ENCODE results near the gene MPL.

The MPL gene

DNA sequence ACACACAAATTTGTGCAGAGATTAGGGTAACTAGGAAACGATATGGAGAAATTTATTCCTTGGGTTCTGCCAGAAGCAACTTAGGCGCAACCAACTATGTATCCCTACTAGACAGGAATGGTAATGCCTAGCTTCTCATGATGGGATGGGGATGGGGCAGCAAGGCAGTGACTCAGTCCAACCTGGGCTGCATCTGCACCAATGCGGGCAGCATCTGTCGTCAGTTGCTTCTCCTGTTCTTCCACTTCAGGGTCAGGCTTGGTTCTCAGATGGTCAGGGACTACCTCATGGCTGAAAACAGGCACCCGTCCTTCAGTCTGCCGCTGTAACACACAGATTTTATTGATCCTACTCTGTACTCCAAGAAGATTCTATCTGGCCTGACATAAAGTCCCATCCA, 49.1 kb downstream of the MPL start:
- H3K27ac ChIP-seq, result no peak overlapping the region
- ChIA-PET POLR2A (ENCODE audit: low non-redundant PET) (no interaction called here), CTCF (no interaction called here)
- TF ChIP-seq, protein P1, sequence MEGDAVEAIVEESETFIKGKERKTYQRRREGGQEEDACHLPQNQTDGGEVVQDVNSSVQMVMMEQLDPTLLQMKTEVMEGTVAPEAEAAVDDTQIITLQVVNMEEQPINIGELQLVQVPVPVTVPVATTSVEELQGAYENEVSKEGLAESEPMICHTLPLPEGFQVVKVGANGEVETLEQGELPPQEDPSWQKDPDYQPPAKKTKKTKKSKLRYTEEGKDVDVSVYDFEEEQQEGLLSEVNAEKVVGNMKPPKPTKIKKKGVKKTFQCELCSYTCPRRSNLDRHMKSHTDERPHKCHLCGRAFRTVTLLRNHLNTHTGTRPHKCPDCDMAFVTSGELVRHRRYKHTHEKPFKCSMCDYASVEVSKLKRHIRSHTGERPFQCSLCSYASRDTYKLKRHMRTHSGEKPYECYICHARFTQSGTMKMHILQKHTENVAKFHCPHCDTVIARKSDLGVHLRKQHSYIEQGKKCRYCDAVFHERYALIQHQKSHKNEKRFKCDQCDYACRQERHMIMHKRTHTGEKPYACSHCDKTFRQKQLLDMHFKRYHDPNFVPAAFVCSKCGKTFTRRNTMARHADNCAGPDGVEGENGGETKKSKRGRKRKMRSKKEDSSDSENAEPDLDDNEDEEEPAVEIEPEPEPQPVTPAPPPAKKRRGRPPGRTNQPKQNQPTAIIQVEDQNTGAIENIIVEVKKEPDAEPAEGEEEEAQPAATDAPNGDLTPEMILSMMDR (conservative IDR thresholded peaks at IDR 0.05; ENCODE audit: low read depth), result no peak
- no peak for DNase-seq (ENCODE audit: low spot score)

DNA sequence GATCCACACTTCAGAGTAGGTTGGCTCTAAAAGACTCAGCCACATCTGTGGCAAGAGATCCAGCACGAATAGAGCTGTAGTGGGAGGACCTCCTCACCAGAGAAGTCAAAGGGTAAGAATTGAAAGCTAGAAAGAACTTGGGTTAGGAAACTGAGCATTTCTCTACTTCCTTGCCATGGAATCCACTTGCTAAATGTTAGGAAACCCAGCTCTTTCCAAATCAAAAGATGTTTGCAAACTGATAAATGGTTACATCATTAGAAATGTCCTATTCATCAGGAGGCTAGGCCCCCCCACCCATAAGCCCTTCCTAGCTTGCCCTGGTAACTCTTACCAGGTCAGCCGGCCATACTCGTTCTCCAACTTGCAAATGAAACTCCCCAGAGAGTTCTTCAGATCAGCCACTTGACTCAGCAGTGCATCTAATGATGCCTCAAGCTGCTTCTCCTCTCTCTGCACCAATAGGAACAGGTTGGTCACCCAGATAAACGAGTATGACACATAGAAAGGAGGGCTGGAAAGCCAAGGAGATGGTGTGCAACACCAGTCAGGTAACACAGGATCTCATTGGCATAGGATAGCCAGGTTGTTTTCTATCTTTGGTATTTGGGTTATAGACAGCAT, 50.5 kb downstream of the MPL start:
- POLR2A ChIA-PET (ENCODE audit: low non-redundant PET), result interaction anchor here (0.5 kb wide), 1 partner anchor 11 kb away, joined by 4 read pairs; no protein-coding TSS in a partner anchor
- TF ChIP-seq, protein P1 (conservative IDR thresholded peaks at IDR 0.05; ENCODE audit: low read depth), result no peak
- DNase-seq (ENCODE audit: low spot score), result no peak
- no peak overlapping the region for H3K27ac ChIP-seq
- CTCF ChIA-PET, result interaction anchor here (0.6 kb wide), 3 partner anchors 29 to 152 kb away, joined by 3 to 4 read pairs (median 4); no protein-coding TSS in a partner anchor

DNA sequence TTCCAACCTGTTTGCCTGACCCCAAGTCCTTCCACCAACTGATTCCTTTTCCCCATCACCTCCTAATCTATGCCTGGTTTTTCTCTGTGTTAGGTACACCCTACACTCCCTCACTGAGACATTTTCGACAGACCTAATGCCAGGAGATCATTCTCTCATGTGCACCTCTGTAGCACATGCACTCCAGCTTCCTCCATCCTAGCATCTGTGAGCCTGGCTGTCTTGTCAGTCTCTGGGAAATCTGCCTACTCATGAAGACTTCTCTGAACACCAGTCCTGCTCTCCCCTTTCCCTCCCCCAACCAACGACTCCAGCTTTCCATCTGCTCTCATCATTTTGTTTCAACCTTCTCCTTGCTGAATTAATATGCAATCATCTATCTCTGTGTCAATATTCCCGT, 51.0 kb downstream of the MPL start:
- H3K27ac ChIP-seq, result no peak overlapping the region
- ChIA-PET CTCF (interaction anchor here (0.6 to 1.2 kb wide), 3 partner anchors 30 to 162 kb away, joined by 3 to 6 read pairs (median 4); partner anchors contain the start of gene CDC20), POLR2A (ENCODE audit: low non-redundant PET) (interaction anchor here (0.5 kb wide), 1 partner anchor 11 kb away, joined by 4 read pairs; no protein-coding TSS in a partner anchor)
- DNase-seq (ENCODE audit: low spot score), result no peak
- TF ChIP-seq, protein P1 (conservative IDR thresholded peaks at IDR 0.05; ENCODE audit: low read depth), result no peak

DNA sequence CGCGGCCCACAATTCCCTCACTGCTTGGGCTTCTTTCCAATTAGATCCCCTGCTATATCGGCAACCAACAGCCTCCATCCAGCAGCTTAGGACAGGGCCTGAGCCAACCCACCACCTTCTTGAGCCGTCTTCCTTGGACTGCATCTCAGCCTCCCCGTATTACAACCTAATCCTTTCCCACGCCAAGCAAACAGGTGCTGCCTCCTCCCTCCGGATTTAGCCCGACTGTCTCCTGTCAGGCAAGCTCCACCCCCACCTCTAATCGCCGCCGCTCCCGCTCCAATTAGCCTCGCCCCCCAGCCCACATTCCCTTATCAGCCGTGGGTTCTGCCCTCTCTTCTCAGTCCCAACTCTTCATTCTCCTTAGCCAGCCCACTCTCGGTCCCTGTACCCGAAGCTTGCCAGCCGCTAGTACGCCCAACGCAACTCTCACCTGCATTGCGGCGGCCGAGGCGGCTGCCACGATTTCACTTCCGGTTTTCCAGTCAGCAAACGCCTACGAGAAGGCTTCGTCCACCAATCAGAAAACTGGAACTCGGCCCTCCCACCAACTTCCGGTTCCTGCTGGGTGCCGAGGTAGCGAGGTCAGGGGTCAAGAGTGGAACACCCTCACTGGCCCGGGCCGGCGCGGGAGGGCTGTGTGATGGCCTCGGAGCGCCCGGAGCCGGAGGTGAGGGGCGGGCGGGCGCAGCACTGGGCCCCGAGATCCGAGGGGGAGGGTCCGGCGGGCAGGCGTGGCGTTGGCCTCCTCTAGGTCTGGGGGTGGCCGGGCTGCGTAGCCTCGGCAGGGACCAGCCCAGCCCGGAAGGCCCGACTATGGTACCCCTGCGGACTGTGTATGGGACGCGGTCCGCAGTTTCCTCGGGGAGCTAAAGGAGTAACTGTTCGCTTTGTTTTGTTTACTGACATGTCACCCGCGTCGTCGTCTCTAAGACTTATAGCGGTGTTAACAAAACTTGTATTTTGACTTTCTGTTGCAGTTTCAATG, 52.0 kb downstream of the MPL start, which contains the start of the genes MED8 and SZT2:
TSS of gene MED8 (minus strand) at position 475 of the 988 bp plus-strand sequence. CDS start at position 439, 36 bp downstream.
TSS of gene SZT2 (plus strand) at position 574 of the 988 bp plus-strand sequence. CDS start at position 644, 70 bp downstream.
- ChIA-PET POLR2A (ENCODE audit: low non-redundant PET) (interaction anchor here (0.5 kb wide), 1 partner anchor 137 kb away, joined by 3 read pairs; no protein-coding TSS in a partner anchor), CTCF (interaction anchor here (1.2 to 1.3 kb wide), 3 partner anchors 31 to 163 kb away, joined by 3 to 6 read pairs (median 3); partner anchors contain the start of gene CDC20)
- TF ChIP-seq, protein P1 (conservative IDR thresholded peaks at IDR 0.05; ENCODE audit: low read depth), result no peak
- peak within 1 kb of the TSS; percentile 78 for H3K27ac ChIP-seq
- DNase-seq (ENCODE audit: low spot score), result peak; percentile 97

DNA sequence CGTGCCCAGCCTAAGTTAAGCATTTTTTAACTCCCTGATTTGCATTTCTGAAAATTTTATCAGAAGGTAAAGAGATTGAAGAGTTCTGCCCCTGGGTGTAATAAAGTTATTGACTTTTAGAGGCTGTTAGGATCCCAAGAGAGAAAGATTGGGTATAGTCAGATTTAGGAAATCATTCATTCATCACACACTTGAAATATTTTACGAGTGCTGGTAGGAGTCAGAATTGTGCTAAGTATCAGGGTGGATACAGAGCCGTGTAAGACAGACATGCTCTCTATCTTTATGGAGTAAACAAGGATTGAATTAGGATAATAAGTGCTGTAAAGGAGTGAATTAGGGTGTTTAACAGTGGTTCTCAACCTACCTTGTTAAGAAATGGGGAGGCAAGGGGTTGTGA, 55.1 kb downstream of the MPL start:
- CTCF ChIA-PET, result interaction anchor here (0.7 kb wide), 1 partner anchor 85 kb away, joined by 3 read pairs; no protein-coding TSS in a partner anchor
- POLR2A ChIA-PET (ENCODE audit: low non-redundant PET), result no interaction called here

More for the DNA sequence above, 55.1 kb downstream of the MPL start:
- H3K27ac ChIP-seq, result no peak overlapping the region
- TF ChIP-seq, protein P1 (conservative IDR thresholded peaks at IDR 0.05; ENCODE audit: low read depth), result no peak
- DNase-seq (ENCODE audit: low spot score), result no peak
